ENCODE results near the gene MIS12. TPM values are rescaled to one million over a fixed set of nuclear protein-coding genes. Genes with fewer than 3 reads are reported as not detected.

Gene MIS12
- total and polyA plus RNA-seq, 9 of the 15 experiments (the other 6 are each of a cell fraction or from before 2014, with no cell fraction given): 13.5 to 31.9 (median 25.5) TPM

DNA sequence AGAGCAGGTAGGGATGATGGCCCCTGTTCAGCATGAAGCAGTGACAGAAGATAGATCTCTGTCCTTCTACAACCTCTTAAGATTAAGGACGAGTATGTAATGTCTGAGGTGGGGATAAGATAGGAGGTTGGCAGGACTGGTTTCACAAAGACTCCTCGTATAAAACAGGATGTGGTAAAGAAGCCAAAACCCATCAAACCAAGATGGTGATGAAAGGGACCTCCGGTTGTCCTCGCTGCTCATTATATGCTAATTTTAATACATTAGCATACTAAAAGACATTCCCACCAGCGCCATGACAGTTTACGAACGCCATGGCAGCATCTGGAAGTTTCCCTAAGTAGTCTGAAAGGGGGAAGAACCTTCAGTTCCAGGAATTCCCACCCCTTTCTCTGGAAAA lies 27.3 kb downstream of the MIS12 start:
- Histone ChIP-seq H3K4me3 (no peak overlapping the region), H3K9me1 (ENCODE audit: control insufficient read depth, insufficient read depth, low read length) (peaks cover 4% of the 10 kb centered on the region), H3K27me3 (ENCODE audit: control insufficient read depth in 2 of 2, insufficient read depth in 2 of 2, low read length in 2 of 2) (no peaks in the 10 kb centered on the region), H3K9me3 (replicated peaks; ENCODE audit: control insufficient read depth, insufficient read depth, low read depth, low read length) (no peaks in the 10 kb centered on the region), H4K20me1 (replicated peaks; ENCODE audit: control insufficient read depth, insufficient read depth, low read length) (no peaks in the 10 kb centered on the region), H3K9ac (ENCODE audit: insufficient read depth in 1 of 2, low read depth in 2 of 2, low read length in 2 of 2) (no peak overlapping the region), H3K4me2 (ENCODE audit: insufficient read depth, low read length) (no peak overlapping the region), H3K27ac (ENCODE audit: extremely low read depth, low read depth, low read length) (no peak overlapping the region), H3K79me2 (ENCODE audit: control insufficient read depth, insufficient read depth, low read length) (no peaks in the 10 kb centered on the region), H3K4me1 (replicated peaks in 1 of 2; ENCODE audit: control insufficient read depth in 2 of 2, insufficient read depth in 2 of 2, low read length in 2 of 2) (peaks cover 7% of the 10 kb centered on the region in 2 experiments; a peak in 3 of 5 replicates), H2AFZ (ENCODE audit: low read depth, low read length) (no peak overlapping the region), H3K36me3 (ENCODE audit: control insufficient read depth, insufficient read depth, low read length) (peaks cover 52% of the 10 kb centered on the region)
- intact Hi-C loops (cut with micrococcal nuclease): no loop called here
- 71% methylated on average over 7 of the region's 7 CpGs for WGBS (ENCODE audit: insufficient coverage, low coverage, missing lambda C conversion rate)
- DNase-seq (ENCODE audit: extremely low read depth in 1 of 4, low spot score in 3 of 4): no peak
- ATAC-seq: no peak
- no peak for TF ChIP-seq RAD21 (CRISPR knock-in tag; conservative IDR thresholded peaks at IDR 0.05 in 1 of 2, IDR thresholded peaks at IDR 0.05 in 1 of 2)
- TF ChIP-seq, protein P1, sequence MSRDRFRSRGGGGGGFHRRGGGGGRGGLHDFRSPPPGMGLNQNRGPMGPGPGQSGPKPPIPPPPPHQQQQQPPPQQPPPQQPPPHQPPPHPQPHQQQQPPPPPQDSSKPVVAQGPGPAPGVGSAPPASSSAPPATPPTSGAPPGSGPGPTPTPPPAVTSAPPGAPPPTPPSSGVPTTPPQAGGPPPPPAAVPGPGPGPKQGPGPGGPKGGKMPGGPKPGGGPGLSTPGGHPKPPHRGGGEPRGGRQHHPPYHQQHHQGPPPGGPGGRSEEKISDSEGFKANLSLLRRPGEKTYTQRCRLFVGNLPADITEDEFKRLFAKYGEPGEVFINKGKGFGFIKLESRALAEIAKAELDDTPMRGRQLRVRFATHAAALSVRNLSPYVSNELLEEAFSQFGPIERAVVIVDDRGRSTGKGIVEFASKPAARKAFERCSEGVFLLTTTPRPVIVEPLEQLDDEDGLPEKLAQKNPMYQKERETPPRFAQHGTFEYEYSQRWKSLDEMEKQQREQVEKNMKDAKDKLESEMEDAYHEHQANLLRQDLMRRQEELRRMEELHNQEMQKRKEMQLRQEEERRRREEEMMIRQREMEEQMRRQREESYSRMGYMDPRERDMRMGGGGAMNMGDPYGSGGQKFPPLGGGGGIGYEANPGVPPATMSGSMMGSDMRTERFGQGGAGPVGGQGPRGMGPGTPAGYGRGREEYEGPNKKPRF (IDR thresholded peaks at IDR 0.05; ENCODE audit: low read depth, low read length): no peak
- TF ChIP-seq, protein P2, sequence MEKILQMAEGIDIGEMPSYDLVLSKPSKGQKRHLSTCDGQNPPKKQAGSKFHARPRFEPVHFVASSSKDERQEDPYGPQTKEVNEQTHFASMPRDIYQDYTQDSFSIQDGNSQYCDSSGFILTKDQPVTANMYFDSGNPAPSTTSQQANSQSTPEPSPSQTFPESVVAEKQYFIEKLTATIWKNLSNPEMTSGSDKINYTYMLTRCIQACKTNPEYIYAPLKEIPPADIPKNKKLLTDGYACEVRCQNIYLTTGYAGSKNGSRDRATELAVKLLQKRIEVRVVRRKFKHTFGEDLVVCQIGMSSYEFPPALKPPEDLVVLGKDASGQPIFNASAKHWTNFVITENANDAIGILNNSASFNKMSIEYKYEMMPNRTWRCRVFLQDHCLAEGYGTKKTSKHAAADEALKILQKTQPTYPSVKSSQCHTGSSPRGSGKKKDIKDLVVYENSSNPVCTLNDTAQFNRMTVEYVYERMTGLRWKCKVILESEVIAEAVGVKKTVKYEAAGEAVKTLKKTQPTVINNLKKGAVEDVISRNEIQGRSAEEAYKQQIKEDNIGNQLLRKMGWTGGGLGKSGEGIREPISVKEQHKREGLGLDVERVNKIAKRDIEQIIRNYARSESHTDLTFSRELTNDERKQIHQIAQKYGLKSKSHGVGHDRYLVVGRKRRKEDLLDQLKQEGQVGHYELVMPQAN (IDR thresholded peaks at IDR 0.05; ENCODE audit: borderline replicate concordance): no peak
- TF ChIP-seq RB1 (IDR thresholded peaks at IDR 0.05; ENCODE audit: low read depth): no peak
- TF ChIP-seq FOXJ3 (CRISPR knock-in tag; IDR thresholded peaks at IDR 0.05): no peak
- TF ChIP-seq ZFP1 (CRISPR knock-in tag; IDR thresholded peaks at IDR 0.05): no peak
- no peak for TF ChIP-seq ZNF551 (CRISPR knock-in tag; IDR thresholded peaks at IDR 0.05)
- no peak for TF ChIP-seq KHSRP (IDR thresholded peaks at IDR 0.05)
- TF ChIP-seq BRF1 (IDR thresholded peaks at IDR 0.05; ENCODE audit: borderline replicate concordance, extremely low read depth, insufficient read length): no peak
- no peak for TF ChIP-seq NR1H2 (CRISPR knock-in tag; IDR thresholded peaks at IDR 0.05)
- TF ChIP-seq SMARCA4 (IDR thresholded peaks at IDR 0.05): no peak
- no peak for TF ChIP-seq RBFOX2 (IDR thresholded peaks at IDR 0.05; ENCODE audit: low read depth, low read length)
- TF ChIP-seq, protein P3, sequence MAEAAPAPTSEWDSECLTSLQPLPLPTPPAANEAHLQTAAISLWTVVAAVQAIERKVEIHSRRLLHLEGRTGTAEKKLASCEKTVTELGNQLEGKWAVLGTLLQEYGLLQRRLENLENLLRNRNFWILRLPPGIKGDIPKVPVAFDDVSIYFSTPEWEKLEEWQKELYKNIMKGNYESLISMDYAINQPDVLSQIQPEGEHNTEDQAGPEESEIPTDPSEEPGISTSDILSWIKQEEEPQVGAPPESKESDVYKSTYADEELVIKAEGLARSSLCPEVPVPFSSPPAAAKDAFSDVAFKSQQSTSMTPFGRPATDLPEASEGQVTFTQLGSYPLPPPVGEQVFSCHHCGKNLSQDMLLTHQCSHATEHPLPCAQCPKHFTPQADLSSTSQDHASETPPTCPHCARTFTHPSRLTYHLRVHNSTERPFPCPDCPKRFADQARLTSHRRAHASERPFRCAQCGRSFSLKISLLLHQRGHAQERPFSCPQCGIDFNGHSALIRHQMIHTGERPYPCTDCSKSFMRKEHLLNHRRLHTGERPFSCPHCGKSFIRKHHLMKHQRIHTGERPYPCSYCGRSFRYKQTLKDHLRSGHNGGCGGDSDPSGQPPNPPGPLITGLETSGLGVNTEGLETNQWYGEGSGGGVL (CRISPR knock-in tag; IDR thresholded peaks at IDR 0.05): no peak
- TF ChIP-seq ZKSCAN8 (CRISPR knock-in tag; IDR thresholded peaks at IDR 0.05): no peak
- TF ChIP-seq JUNB (CRISPR knock-in tag; conservative IDR thresholded peaks at IDR 0.05): no peak
- ChIA-PET CTCF (ENCODE audit: low intra/inter-chr PET ratio) (no interaction called here), POLR2A (interaction anchor here (1.0 kb wide), 1 partner anchor 181 kb away, joined by 4 read pairs; no protein-coding TSS in a partner anchor)
- in situ Hi-C loops (cut with MboI): no loop called here
- no TSS peak for BruUV-seq (replicated peaks)
- no peak for FAIRE-seq

All from K562 (cell line).